Measurements from ENCODE around the gene B3GAT1. TPM values are rescaled to one million over a fixed set of nuclear protein-coding genes. Genes with fewer than 3 reads are reported as not detected.

Gene B3GAT1
- total and polyA plus RNA-seq, 2 experiments from 2014 or later: not detected

DNA sequence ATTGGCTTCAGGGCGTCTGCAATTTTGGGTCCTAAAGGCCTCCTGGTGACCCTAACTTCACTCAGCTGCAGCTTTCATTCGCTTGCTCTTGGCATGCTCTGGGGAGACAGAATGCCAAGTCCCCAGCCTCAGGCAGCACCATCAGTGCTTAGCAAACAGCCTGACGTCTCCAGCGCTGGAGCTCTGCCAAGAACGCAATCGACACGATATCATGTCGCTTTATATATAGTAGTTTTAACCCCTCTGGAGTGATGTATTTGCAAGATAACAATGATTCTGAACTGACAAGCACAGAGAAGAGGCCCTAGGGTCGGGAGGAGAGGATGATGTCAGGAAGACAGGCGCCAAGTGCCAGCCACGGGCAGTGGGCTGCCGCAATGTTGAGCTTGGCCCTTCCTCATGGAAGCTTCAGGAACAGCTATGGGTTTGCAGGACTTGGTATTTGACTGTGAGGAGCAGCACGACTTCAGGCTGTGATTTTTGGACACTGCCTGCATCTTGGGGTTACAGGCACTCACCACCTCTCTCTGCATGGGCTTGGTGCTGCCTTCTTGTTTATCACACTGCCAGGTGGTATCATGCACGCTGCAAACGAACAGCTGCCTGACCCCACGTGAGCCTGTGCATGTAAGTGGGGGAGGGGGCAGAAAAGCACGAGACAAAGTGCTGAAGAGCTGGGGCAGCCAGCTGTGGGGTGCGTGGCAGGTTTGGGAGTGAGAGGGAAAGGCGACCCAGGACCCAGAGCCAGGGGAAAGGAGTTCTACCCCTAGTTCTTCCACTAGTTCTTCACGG is 26.1 kb downstream of the B3GAT1 start:
- in situ Hi-C loops (cut with MboI): no loop called here

DNA sequence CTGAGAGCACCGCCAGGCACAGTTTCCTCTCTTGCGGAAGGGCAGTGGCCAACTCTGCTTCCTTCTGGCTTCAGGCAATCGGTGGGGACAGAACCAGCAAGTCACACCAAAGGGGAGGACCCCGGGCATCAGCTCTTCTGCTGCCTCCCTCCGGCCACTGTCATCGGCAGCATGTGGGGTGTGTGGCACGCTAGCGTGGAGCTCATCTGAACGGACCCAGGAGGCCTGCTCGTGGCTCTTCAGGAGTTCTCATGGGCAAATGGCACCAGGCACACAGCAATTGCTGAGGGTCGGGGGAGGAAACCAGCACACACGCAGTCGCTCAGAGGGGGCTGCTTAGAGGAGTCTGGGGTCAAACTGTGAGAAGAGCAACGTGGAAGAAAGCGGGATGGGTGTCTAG is 26.9 kb downstream of the B3GAT1 start:
- in situ Hi-C loops (cut with MboI): no loop called here
- Histone ChIP-seq H3K4me2 (ENCODE audit: unreplicated experiment) (no peak overlapping the region), H3K27ac (no peak overlapping the region), H3K4me3 (no peak overlapping the region), H4K20me1 (ENCODE audit: insufficient read depth) (no peaks in the 10 kb centered on the region), H3K27me3 (replicated peaks; ENCODE audit: insufficient read depth) (no peaks in the 10 kb centered on the region), H3K9me2 (ENCODE audit: insufficient read depth) (no peaks in the 10 kb centered on the region), H3K36me3 (ENCODE audit: low read depth) (no peaks in the 10 kb centered on the region), H3K9me3 (ENCODE audit: low read depth) (no peaks in the 10 kb centered on the region), H2AFZ (no peak overlapping the region), H3K9ac (no peak overlapping the region), H3F3A (ENCODE audit: insufficient read depth) (no peaks in the 10 kb centered on the region), H3K4me1 (ENCODE audit: insufficient read depth) (no peaks in the 10 kb centered on the region), H3K79me2 (ENCODE audit: insufficient read depth) (no peaks in the 10 kb centered on the region)
- DNase-seq: no peak
- 62 to 64% methylated on average over 15 of the region's 15 CpGs for WGBS, 2 experiments (ENCODE audit: low coverage in 1 of 2, low lambda C conversion rate in 2 of 2, missing lambda C conversion rate in 2 of 2)
- no peak for TF ChIP-seq EZH2phosphoT487 (IDR thresholded peaks at IDR 0.05; ENCODE audit: insufficient read depth, low read depth)
- TF ChIP-seq EZH2 (IDR thresholded peaks at IDR 0.05; ENCODE audit: insufficient read depth, poor library complexity, severe bottlenecking): no peak

More for the DNA sequence above, 26.1 kb downstream of the B3GAT1 start:
- H3K27ac ChIP-seq: no peak overlapping the region
- H3K4me3 ChIP-seq: no peak overlapping the region
- no peak overlapping the region for H2AFZ ChIP-seq
- DNase-seq: no peak
- no peaks in the 10 kb centered on the region for H3K27me3 ChIP-seq (replicated peaks; ENCODE audit: insufficient read depth)
- no peaks in the 10 kb centered on the region for H3K9me3 ChIP-seq (ENCODE audit: low read depth)
- no peaks in the 10 kb centered on the region for H3K4me1 ChIP-seq (ENCODE audit: insufficient read depth)
- no peak overlapping the region for H3K4me2 ChIP-seq (ENCODE audit: unreplicated experiment)
- H3K36me3 ChIP-seq (ENCODE audit: low read depth): no peaks in the 10 kb centered on the region
- WGBS, 2 experiments (ENCODE audit: low coverage in 1 of 2, low lambda C conversion rate in 2 of 2, missing lambda C conversion rate in 2 of 2): 21 to 24% methylated on average over 20 of the region's 20 CpGs
- no peaks in the 10 kb centered on the region for H4K20me1 ChIP-seq (ENCODE audit: insufficient read depth)
- no peak for TF ChIP-seq EZH2phosphoT487 (IDR thresholded peaks at IDR 0.05; ENCODE audit: insufficient read depth, low read depth)
- TF ChIP-seq EZH2 (IDR thresholded peaks at IDR 0.05; ENCODE audit: insufficient read depth, poor library complexity, severe bottlenecking): no peak
- H3F3A ChIP-seq (ENCODE audit: insufficient read depth): no peaks in the 10 kb centered on the region
- H3K9ac ChIP-seq: no peak overlapping the region
- no peaks in the 10 kb centered on the region for H3K9me2 ChIP-seq (ENCODE audit: insufficient read depth)
- no peaks in the 10 kb centered on the region for H3K79me2 ChIP-seq (ENCODE audit: insufficient read depth)

DNA sequence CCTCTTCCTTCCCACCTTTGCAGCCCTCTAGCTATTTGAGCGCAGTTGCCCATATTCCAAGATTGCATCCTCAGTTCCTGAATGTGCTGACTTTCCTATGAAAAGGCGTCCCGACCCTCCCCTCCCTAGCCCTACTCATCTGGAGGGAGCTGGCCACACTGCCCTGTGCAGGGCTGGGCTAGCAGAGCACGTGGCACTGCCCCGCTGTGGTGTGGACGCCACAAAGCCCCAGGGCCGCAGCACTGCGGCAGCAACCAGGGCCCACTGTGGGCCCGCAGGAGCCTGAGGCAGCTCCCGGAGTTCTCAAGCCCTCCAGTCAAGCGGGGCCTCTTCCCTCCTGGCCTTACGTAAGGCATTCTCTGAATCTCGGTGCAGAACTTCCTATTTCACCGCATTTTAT is 27.6 kb downstream of the B3GAT1 start:
- H3K79me2 ChIP-seq (ENCODE audit: insufficient read depth): no peaks in the 10 kb centered on the region
- no peaks in the 10 kb centered on the region for H3K9me3 ChIP-seq (ENCODE audit: low read depth)
- in situ Hi-C loops (cut with MboI): no loop called here
- H4K20me1 ChIP-seq (ENCODE audit: insufficient read depth): no peaks in the 10 kb centered on the region
- H3K9me2 ChIP-seq (ENCODE audit: insufficient read depth): no peaks in the 10 kb centered on the region
- no peak overlapping the region for H3K4me3 ChIP-seq
- no peak overlapping the region for H2AFZ ChIP-seq
- 65 to 68% methylated on average over 14 of the region's 14 CpGs for WGBS, 2 experiments (ENCODE audit: low coverage in 1 of 2, low lambda C conversion rate in 2 of 2, missing lambda C conversion rate in 2 of 2)
- H3K36me3 ChIP-seq (ENCODE audit: low read depth): no peaks in the 10 kb centered on the region
- DNase-seq: no peak
- no peak for TF ChIP-seq EZH2phosphoT487 (IDR thresholded peaks at IDR 0.05; ENCODE audit: insufficient read depth, low read depth)
- no peak for TF ChIP-seq EZH2 (IDR thresholded peaks at IDR 0.05; ENCODE audit: insufficient read depth, poor library complexity, severe bottlenecking)
- H3F3A ChIP-seq (ENCODE audit: insufficient read depth): no peaks in the 10 kb centered on the region
- no peaks in the 10 kb centered on the region for H3K4me1 ChIP-seq (ENCODE audit: insufficient read depth)
- no peak overlapping the region for H3K4me2 ChIP-seq (ENCODE audit: unreplicated experiment)
- no peaks in the 10 kb centered on the region for H3K27me3 ChIP-seq (replicated peaks; ENCODE audit: insufficient read depth)
- no peak overlapping the region for H3K9ac ChIP-seq
- H3K27ac ChIP-seq: no peak overlapping the region

DNA sequence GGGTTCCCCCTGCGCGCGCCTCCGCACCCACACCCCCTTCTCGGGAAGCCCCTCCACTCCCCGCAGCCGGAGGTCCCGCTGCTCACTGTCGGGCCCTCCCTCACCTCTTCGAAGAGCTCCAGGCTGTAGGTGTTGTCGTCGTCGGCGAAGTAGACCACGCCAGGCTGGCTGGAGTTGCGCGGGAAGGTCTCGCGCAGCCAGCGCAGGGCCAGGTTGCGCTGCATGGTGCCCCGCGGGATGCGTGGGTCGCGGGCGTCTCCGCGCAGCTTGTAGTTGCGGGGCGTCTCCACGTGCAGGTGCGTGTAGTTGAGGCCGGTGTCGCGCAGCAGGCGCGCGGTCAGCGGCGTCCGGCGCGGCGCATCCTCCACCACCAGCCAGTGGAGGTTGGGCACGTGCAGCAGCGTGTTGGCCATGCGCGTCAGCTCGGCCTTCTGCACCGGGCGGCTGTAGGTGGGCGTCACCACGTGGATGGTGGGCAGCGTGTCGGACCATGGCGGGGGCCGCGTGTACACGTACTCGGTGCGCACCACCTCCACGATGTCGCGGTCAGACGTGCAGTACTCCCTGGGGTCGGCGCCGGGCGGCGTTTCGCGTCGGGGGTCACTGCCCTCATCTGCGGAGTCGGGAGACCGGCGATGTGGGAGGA is 28.3 kb downstream of the B3GAT1 start:
- H4K20me1 ChIP-seq (ENCODE audit: insufficient read depth): no peaks in the 10 kb centered on the region
- no peaks in the 10 kb centered on the region for H3K4me1 ChIP-seq (ENCODE audit: insufficient read depth)
- no peaks in the 10 kb centered on the region for H3K36me3 ChIP-seq (ENCODE audit: low read depth)
- H3K9ac ChIP-seq: no peak overlapping the region
- no peaks in the 10 kb centered on the region for H3F3A ChIP-seq (ENCODE audit: insufficient read depth)
- no peak overlapping the region for H3K27ac ChIP-seq
- no peaks in the 10 kb centered on the region for H3K9me3 ChIP-seq (ENCODE audit: low read depth)
- H3K27me3 ChIP-seq (replicated peaks; ENCODE audit: insufficient read depth): no peaks in the 10 kb centered on the region
- in situ Hi-C loops (cut with MboI): no loop called here
- 92 to 96% methylated on average over 17 to 70 of the region's 78 CpGs for WGBS, 2 experiments (ENCODE audit: low coverage in 1 of 2, low lambda C conversion rate in 2 of 2, missing lambda C conversion rate in 2 of 2)
- no peaks in the 10 kb centered on the region for H3K79me2 ChIP-seq (ENCODE audit: insufficient read depth)
- no peaks in the 10 kb centered on the region for H3K9me2 ChIP-seq (ENCODE audit: insufficient read depth)
- H2AFZ ChIP-seq: no peak overlapping the region
- H3K4me3 ChIP-seq: no peak overlapping the region
- H3K4me2 ChIP-seq (ENCODE audit: unreplicated experiment): no peak overlapping the region
- TF ChIP-seq EZH2phosphoT487 (IDR thresholded peaks at IDR 0.05; ENCODE audit: insufficient read depth, low read depth) (no peak), EZH2 (IDR thresholded peaks at IDR 0.05; ENCODE audit: insufficient read depth, poor library complexity, severe bottlenecking) (no peak)
- no peak for DNase-seq

All from GM23248 (cell line).